K562 (cell line): ENCODE measurements around the gene DCAF11. TPM values are rescaled to one million over a fixed set of nuclear protein-coding genes. Genes with fewer than 3 reads are reported as not detected.
A peak's percentile ranks its signal among the peaks of the same experiment; 100 is the strongest.

Source experiments
- BCOR ChIP-seq: fragments of 450-650 bp; IDR thresholded peaks from 2 replicates; pipeline ENCODE4 v1.6.1; 2016
- EGR1 ChIP-seq: fragments of 450-650 bp; conservative IDR thresholded peaks from 2 replicates; pipeline ENCODE4 v1.6.1; 2017; ENCODE audit warnings: mild to moderate bottlenecking
- IRF9 ChIP-seq: fragments of 450-650 bp; IDR thresholded peaks from 2 replicates; pipeline ENCODE4 v1.6.1; 2016; ENCODE audit warnings: missing biosample characterization, missing genetic modification characterization
- NR2C2 ChIP-seq, 2 experiments: fragments of 200-800 bp in 1 of 2; sonication (Bioruptor generic) in 1 of 2; sonication (generic) in 1 of 2; formaldehyde crosslinking in 1 of 2; IDR thresholded peaks; 2 replicates each; pipeline versions ENCODE4 v1.6.1 to v1.8.0; 2016 to 2022; ENCODE audit warnings: mild to moderate bottlenecking in 1 of 2, missing compliant biosample characterization in 1 of 2, missing genetic modification characterization in 1 of 2, missing genetic modification reagents in 1 of 2
- POLR2AphosphoS5 ChIP-seq: IDR thresholded peaks from 2 replicates; pipeline ENCODE4 v1.6.1; 2011; ENCODE audit warnings: mild to moderate bottlenecking, low read depth, low read length, moderate library complexity; ENCODE audit not compliant: control insufficient read depth, insufficient read depth
- ZBTB40 ChIP-seq, 2 experiments: fragments of 450-650 bp in 1 of 2; sonication (generic) in 1 of 2; formaldehyde crosslinking in 1 of 2; IDR thresholded peaks; 2 replicates each; pipeline versions ENCODE4 v1.7.1 to v1.9.0; 2016 to 2022; ENCODE audit warnings: inconsistent platforms in 1 of 2, mild to moderate bottlenecking in 1 of 2, missing genetic modification reagents in 1 of 2
- ZBTB7A ChIP-seq: IDR thresholded peaks from 2 replicates; pipeline ENCODE4 v1.6.1; 2011; ENCODE audit warnings: low read depth, mild to moderate bottlenecking, low read length, moderate library complexity, borderline replicate concordance; ENCODE audit not compliant: control insufficient read depth
- ZNF239 ChIP-seq: fragments of 250-450 bp; sonication (Bioruptor Pico); IDR thresholded peaks from 2 replicates; pipeline ENCODE4 v1.4.0; 2020; ENCODE audit warnings: mild to moderate bottlenecking
- polyA plus RNA-seq, 8 experiments: library from polyadenylated mRNA; depleted of rRNA in 4 of 8; stranded (reverse) in 5 of 8; unstranded in 3 of 8; fragments of >200 nt; fragmentation: Nextera tagmentation in 2 of 8; fragmentation: Illumina TruSeq in 1 of 8; extraction: Ambion mirVana in 2 of 8; extraction: Trizol in 1 of 8; gene quantifications; 2 replicates each; pipeline versions ENCODE4 v1.2.1 to v1.2.3, GENCODE V29; 2011 to 2014; ENCODE audit warnings: inconsistent platforms in 1 of 8, missing spikeins in 1 of 8
- total RNA-seq, 7 experiments: library from RNA; depleted of rRNA in 6 of 7; stranded (reverse); fragments of >200 nt in 6 of 7; fragmentation: Illumina TruSeq in 2 of 7; extraction: Trizol in 2 of 7; gene quantifications; 2 replicates each; pipeline versions ENCODE4 v1.2.1 to v1.2.3, GENCODE V29; 2011 to 2021; ENCODE audit warnings: low replicate concordance in 1 of 7

DCAF11 gene
- total and polyA plus RNA-seq, 9 of the 15 experiments (the other 6 are each of a cell fraction or from before 2014, with no cell fraction given), result 8.5 to 46.2 (median 36.4) TPM

- TF ChIP-seq EGR1 (peak; percentile 95), IRF9 (no peak), ZNF239 (peak; percentile 73), ZBTB40 (IDR thresholded peaks at IDR 0.05) (peak; percentile 87), ZBTB40 (CRISPR knock-in tag; IDR thresholded peaks at IDR 0.05) (no peak), BCOR (peak; percentile 47; the same call in 1 of the 2 replicates), POLR2AphosphoS5 (peak; percentile 50; the same call in 1 of the 2 replicates), ZBTB7A (peak; percentile 67; the same call in 1 of the 2 replicates), NR2C2 (CRISPR knock-in tag; IDR thresholded peaks at IDR 0.05) (no peak), NR2C2 (tag; IDR thresholded peaks at IDR 0.05) (no peak; the same call in none of the 2 replicates)
Measured at GRCh38 chr14:24113801-24114531, 611 bp upstream of the DCAF11 start (continued).
